CD4-positive, alpha-beta T cell treated with Interleukin-12 subunit alpha and Interleukin-12 subunit beta, for 1 hour (primary cell): Measurements from ENCODE around the gene RAD18.

Source experiments
- DNase-seq: peaks from one replicate; pipeline ENCODE4 v3.0.0-alpha.2; 2020

RAD18 gene

DNA sequence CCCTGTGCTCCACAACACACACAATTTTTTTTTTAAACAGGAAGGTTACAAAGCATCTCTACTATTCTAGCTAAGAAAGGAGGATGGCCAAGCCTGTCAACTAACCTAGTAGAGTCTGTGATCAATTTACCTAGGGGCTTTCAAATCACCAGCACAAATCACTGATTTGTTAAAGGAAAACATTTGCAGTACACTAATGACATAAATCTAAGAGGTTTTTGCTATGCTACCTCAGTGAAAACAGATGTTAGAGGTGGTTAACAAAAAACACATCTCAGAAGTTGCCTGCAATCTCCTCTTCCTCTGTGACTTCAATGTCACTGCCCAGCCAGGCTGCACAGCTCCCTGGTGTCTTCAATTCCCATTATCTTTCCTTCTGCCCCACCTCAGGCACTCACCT, 72.0 kb downstream of the RAD18 start:
- no peak for DNase-seq

GRCh38 chr3:8888301-8888915, 74.9 kb downstream of the RAD18 start:
- DNase-seq = no peak

- DNase-seq = no peak
Measured at GRCh38 chr3:8887435-8888300, 75.6 kb downstream of the RAD18 start.

DNA sequence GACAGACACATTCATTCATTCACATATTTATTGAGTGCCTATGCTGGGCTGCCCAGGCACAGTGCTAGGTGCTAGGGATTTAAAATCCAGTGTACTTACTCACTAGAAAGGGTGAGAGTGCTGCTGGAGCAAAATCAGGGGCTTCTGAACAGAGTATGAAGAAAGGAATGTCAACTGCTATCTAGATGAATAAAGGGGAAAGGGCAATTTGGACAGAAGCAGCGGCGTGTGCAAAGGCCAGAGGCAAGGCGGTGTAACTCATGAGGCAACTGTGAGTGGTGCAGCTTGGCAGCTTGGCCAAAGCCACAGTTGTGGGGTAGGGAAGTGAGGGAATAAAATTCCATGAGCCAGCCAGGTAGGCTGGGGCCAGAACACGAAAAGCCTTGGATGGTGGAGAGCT, 76.7 kb downstream of the RAD18 start:
- DNase-seq = no peak

- DNase-seq = no peak
Measured at GRCh38 chr3:8885536-8886316, 77.5 kb downstream of the RAD18 start.

DNA sequence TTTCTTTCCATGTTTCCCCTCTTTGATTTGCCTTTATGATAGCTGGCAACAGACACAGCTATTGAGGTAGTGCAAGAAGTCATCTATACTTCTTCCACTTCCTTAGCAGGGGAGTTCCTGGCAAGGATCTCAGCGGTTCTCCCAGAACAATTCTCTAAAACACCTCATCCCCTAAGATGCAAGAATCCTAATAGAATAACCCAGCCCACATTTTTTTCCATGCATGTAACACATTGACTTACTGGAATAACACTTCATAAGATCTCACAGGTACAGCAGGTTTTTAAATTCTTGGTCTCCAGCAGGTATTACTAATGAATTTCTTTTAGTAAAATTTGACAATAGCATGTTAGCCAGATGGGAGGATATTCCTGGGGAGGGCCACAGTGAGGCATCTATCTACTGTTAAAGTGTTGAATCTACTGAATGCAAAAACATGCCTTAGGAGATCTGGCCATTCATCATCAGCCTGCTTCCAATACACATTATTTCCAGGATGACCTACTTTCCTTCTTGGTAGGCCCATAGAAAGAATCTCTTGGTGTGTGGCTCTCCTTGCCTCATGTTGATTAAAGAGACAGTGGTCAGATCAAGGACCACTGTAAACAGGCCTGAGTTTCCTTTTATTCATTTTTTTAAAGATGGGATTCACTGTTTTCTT, 78.5 kb downstream of the RAD18 start:
- no peak for DNase-seq

GRCh38 chr3:8882642-8883041, 80.6 kb downstream of the RAD18 start:
- DNase-seq = no peak

- DNase-seq = no peak
Measured at GRCh38 chr3:8882171-8882593, 81.1 kb downstream of the RAD18 start.

- no peak for DNase-seq
Measured at GRCh38 chr3:8879347-8879944, 83.8 kb downstream of the RAD18 start.

DNA sequence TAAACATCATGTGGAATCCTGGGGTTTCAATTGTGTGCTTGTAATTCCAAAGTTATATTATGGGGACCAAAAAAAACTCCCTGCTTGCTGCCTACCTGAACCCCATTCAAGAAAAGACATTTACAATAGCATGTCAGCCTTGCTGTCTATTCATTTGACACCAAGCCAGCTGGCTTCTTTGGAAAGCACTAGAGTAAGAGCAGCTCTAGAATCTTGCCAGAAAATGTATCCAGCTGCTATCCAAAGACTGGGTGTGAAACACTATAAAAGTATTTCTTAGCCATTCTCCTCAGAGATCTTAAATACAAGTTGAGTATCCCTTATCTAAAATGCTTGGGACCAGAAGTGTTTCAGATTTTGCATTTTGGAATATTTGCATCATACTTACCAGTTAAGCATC, 87.4 kb downstream of the RAD18 start:
- DNase-seq = no peak

GRCh38 chr3:8873740-8874139, 89.5 kb downstream of the RAD18 start:
- no peak for DNase-seq

DNA sequence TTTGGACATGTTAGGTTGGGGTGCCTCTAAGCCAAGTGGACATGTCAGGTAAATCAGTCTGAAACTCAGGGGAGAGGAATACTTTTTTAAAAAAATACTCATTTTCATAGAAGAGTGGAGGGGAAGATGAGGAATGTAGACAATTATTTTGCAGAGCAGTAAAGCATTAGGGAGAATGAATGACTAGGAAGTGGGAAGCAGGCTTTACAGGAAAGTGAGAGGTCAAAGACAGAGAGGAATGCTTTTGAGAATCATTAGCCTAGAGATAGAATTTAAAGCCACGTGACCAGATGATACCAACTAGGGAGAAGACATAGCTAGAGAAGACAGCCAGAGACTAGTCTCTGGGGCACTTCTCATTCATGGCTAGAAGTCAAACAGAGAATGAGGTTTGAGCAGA, 91.0 kb downstream of the RAD18 start:
- DNase-seq = no peak

DNA sequence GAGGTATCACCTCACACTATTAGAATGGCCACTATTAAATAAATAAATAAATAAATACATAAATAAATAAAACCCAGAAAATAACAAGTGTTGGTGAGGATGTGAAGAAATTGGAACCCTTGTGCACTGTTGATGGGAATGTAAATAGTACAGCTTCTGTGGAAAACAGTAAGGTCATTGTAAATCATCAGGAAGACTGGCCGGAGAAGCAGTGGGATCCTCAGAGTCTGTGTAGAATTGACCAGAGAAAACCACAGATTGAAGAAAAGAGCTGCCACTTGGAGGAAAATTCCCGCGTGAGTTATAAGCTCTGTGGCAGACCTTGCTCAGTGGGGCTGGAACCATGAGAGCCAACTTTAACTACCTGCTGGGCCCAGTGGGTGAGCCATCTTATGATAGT, 92.0 kb downstream of the RAD18 start:
- DNase-seq = no peak

- no peak for DNase-seq
Measured at GRCh38 chr3:8870134-8870533, 93.1 kb downstream of the RAD18 start.

- DNase-seq = no peak
Measured at GRCh38 chr3:8869613-8870012, 93.7 kb downstream of the RAD18 start.

DNA sequence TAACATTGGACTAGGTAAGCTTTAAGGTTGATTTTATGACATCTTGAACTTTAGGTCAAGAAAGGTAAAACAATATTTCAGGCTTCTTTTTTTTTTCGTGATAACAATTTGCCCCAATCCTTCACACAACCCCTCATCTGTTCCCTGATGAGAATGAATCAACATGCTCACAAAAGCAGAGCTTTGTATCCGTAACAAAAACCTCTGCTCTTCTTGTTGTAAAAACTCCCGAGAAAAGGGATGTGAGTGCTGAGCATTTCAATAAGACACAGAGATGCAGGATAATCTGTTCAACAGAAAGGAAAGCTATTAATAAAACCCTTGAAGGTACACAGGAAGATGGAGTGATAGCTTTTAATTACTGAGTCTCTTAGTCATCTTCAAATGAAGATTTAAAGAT, 94.3 kb downstream of the RAD18 start:
- no peak for DNase-seq

GRCh38 chr3:8867646-8868045, 95.6 kb downstream of the RAD18 start:
- no peak for DNase-seq

DNA sequence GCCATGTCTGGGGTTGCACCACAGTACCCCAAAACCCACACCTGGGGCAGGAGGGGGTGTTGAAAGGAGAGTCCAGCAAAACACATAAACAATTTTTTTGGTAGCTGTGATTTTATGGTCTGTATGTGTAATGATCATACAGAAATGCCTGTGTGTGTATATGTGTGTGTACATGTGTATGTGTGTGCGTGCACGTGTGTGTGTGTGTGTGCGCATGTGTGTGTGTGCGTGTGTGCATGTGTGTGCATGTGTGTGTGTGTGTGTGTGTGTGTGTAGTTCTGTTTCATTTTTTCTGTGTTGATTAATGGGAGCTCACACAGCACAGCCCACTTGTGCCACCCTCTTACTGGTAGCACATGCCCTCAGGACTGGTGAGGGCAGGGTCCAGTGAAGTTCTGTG, 97.6 kb downstream of the RAD18 start:
- DNase-seq = no peak

DNA sequence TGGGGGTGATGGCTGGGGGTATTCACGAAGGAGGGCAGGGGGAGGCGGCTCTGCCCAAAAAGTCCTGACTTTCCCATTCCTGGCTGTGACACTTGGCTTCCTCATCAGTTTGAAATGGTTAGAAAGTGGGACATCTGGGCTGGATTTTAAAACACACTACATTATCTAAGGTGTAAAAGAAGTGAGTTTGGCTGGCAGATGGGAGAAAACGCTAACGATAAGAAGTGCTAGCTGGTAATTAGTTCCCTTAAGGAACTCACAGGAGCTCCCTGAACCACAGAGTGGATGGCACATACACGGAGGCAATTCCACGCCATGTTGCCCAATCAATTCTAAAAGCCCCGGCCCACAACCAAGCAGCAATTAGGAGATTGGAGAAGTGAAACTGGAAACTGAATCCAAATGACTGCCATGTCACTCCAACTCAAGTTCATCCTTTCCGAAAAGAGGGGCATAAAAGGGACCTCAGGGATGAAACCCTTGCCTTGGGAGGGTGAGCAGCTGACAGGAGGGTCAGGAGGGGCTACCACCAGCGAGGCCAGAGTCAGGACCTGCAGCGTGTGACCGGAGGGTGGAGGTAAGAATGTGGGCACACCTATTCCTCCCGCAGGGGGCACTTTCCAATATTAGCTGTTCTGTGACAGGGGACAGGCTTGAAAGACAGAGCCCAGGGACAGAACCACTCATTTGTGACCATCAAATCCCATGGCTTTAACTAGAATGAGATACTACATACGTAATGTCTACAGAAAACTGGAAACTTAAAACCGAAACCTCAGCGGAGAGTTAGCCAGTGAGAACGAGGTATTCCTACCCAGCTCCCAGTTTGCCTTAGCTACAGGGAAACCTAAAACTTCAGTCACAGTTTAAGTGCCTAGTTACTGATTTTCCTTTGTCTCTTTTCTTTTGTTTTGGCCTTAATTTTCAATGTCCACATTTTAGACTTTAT, 98.6 kb downstream of the RAD18 start:
- no peak for DNase-seq

- no peak for DNase-seq
Measured at GRCh38 chr3:8863891-8864290, 99.4 kb downstream of the RAD18 start.

DNA sequence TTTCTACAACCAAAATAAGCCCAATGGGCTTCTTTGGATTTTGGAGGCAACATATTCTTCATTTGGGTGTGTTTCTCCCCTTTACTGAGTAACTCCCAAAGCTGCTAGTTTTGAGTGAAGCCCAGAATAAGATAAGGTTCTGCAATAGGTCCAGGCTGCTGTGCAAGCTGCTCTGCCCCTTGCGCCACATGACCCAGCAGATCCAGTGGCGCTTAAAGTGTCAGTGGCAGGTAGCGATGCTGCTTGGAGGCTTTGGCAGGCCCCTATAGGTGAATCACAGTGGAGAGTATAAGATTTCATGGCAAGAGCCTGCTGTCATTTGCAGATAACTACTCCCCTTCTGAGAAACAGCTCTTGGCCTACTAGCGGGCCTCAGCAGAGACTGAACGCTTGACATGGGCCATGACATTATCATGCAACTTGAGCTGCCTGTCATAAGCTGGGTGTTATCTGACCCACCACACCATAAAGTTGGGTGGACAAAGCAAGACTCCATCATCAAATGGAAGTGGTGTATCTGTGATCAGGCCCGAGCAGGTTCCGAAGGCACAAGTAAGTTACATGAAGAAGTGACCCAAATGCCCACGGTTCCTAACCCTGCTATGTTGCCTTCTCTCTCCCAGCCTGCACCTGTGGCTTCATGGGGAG, 105.4 kb downstream of the RAD18 start:
- DNase-seq = no peak
